ENCODE data around the gene AGBL4. TPM values are rescaled to one million over a fixed set of nuclear protein-coding genes. Genes with fewer than 3 reads are reported as not detected.

The AGBL4 gene
- total RNA-seq, 3 donors from 2014 or later, result 0.46 to 0.57 TPM; not detected in 1

DNA sequence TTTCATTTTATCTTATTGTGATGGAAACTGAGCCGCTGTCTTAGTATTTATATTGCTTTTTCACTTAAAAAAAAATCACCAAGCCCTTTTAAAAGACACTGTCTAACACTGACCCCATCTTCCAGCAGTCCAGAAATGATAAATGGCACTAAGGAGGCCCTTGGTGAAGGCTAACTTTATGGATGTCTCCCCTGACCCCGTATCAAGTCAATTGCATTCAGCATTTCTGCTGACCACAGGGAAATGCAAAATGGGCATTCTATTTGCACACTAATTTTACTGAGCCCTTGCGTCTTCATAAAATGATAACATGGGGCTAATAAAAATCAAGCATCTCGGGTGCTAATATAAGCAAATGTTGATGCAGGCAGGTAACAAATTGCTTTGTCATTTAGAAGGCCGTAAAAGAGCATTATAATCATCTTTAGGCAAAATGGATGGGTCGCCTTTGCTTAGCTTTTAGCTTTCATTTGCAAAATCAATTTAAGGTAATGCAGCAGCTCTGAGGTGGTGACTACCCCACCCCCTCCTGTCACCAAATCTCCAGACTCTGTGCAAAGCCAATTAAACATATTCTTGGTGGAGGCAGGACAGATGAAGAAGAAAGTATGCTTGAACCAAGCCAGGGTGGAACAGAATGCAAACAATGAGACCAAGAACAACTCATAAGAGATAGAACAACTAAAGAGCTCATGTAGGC lies 1357.9 kb downstream of the AGBL4 start:
- ATAC-seq, result no peak
- H3K9me3 ChIP-seq, result no peaks in the 10 kb centered on the region
- TF ChIP-seq, protein P1, sequence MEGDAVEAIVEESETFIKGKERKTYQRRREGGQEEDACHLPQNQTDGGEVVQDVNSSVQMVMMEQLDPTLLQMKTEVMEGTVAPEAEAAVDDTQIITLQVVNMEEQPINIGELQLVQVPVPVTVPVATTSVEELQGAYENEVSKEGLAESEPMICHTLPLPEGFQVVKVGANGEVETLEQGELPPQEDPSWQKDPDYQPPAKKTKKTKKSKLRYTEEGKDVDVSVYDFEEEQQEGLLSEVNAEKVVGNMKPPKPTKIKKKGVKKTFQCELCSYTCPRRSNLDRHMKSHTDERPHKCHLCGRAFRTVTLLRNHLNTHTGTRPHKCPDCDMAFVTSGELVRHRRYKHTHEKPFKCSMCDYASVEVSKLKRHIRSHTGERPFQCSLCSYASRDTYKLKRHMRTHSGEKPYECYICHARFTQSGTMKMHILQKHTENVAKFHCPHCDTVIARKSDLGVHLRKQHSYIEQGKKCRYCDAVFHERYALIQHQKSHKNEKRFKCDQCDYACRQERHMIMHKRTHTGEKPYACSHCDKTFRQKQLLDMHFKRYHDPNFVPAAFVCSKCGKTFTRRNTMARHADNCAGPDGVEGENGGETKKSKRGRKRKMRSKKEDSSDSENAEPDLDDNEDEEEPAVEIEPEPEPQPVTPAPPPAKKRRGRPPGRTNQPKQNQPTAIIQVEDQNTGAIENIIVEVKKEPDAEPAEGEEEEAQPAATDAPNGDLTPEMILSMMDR (IDR thresholded peaks at IDR 0.05), result no peak

DNA sequence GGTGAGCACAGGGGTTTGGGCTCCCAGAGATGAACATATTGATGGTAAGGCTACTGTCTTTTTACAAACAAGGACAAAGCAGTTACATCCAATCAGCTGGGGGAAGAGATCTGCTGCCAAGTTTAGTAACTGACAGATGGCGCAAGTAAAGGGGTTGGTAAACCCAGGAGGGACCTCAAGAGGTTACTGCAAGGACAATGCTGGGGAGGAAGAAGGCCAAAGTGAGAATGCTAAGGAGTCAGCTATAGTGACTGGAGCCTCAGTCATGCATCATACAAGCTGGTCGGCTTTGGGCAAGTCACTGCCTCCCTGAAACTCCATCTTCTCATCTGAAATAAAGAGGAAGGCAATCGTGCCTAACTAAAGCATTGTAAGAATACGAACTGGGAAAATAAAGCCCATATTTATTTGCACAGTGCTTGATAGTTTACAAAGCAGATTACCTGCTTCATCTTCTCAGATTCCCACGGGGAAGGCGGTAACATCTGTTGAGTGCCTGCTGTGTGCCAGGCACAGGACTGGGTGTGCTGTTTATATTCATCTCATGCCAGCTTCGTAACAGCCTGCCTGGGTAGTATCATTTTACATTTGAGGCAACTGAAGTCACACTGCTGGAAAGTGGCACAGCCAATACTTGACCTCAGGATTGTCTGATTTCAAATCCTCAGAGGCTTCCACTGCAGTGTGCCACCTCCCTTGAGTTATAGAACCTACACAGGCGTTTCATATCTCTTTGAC lies 1361.9 kb downstream of the AGBL4 start:
- H3K4me3 ChIP-seq, result no peak overlapping the region
- DNase-seq (no peak), ATAC-seq (no peak)
- H3K9me3 ChIP-seq, result no peaks in the 10 kb centered on the region
- H3K36me3 ChIP-seq (ENCODE audit: low read depth), result no peaks in the 10 kb centered on the region
- TF ChIP-seq, protein P1 (IDR thresholded peaks at IDR 0.05), result no peak
- H3K4me1 ChIP-seq (ENCODE audit: low read depth), result no peaks in the 10 kb centered on the region
- intact Hi-C loops (cut with DNase I, micrococcal nuclease), result no loop called here

More for the DNA sequence above, 1357.9 kb downstream of the AGBL4 start:
- DNase-seq, result no peak
- no peaks in the 10 kb centered on the region for H3K36me3 ChIP-seq (ENCODE audit: low read depth)
- intact Hi-C loops (cut with DNase I, micrococcal nuclease), result no loop called here
- no peak overlapping the region for H3K4me3 ChIP-seq
- H3K4me1 ChIP-seq (ENCODE audit: low read depth), result no peaks in the 10 kb centered on the region

DNA sequence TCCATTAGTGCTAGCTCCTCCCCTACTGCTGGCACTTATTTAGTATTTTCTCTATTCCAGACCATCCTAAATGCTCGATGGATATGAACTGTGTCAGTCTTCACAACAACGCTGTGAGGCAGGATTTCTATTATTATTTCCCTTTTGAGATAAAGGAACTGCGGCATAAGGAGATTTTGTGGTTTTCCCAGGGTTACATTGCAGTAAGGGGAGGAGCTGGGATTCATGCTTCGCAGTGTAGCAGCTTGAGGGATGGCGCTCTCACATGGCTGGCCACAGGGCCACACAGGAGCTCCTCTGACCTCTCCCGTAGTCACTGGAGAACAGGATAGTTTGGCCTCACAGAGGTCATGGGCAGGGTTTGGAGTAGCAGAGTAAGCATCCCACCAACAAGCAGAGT lies 1364.0 kb downstream of the AGBL4 start:
- TF ChIP-seq, protein P1 (IDR thresholded peaks at IDR 0.05), result no peak
- no peak overlapping the region for H3K4me3 ChIP-seq
- H3K36me3 ChIP-seq (ENCODE audit: low read depth), result no peaks in the 10 kb centered on the region
- no peaks in the 10 kb centered on the region for H3K4me1 ChIP-seq (ENCODE audit: low read depth)
- no peaks in the 10 kb centered on the region for H3K9me3 ChIP-seq
- DNase-seq (no peak), ATAC-seq (no peak)
- intact Hi-C loops (cut with DNase I, micrococcal nuclease), result no loop called here

DNA sequence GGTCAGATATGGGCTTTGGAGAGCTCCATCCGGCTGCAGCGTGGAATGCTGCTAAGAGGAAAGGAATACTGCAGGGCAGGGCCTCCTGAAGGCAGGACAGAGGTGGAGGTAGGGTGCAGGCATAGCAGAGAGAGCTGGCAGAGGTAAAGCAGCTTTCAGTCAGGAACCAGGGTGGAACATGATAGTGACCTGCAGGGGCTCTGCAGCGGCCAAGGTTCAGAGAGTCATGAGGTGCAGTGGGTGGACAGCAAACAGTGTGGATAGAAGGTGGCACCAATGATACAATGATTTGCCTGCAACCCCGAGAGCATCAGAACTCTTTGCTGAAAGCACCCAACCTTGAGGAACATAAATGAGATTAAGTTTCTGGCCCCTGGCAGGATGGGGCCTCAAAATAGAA lies 1366.3 kb downstream of the AGBL4 start:
- TF ChIP-seq, protein P1 (IDR thresholded peaks at IDR 0.05), result no peak
- DNase-seq (no peak), ATAC-seq (no peak)
- no peak overlapping the region for H3K4me3 ChIP-seq
- H3K9me3 ChIP-seq, result no peaks in the 10 kb centered on the region
- H3K36me3 ChIP-seq (ENCODE audit: low read depth), result no peaks in the 10 kb centered on the region
- H3K4me1 ChIP-seq (ENCODE audit: low read depth), result no peaks in the 10 kb centered on the region
- intact Hi-C loops (cut with DNase I, micrococcal nuclease), result no loop called here

DNA sequence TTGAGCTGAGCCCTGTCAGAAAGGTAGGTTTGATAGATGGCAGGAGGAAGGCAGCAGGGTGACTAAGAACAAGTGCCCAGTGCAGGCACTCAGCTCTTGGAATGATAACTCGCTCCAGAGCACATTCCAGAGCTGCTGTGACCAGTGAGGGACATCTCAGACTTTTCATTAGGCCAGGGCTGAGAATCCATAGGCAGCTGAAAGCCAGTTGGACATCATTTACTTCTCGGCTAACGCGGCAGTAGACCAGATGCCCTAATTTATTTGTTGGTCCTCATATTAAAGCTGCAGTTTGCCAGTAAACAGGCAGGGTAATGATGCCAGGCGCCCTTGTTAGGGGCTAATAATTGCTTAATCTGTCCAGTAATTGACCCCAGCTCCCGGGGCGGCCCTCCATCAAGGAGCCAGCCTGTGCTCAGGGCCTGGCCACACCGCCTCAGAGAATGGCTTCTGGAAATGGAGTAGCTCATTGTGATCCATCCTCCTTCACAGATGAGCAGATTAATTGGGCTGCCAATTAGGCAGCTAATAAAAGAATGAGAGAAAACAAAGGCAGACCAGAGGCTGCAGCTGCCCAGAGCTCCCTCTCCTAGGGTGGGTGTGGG lies 1369.0 kb downstream of the AGBL4 start:
- ATAC-seq (no peak), DNase-seq (no peak)
- intact Hi-C loops (cut with DNase I, micrococcal nuclease), result no loop called here
- no peaks in the 10 kb centered on the region for H3K4me1 ChIP-seq (ENCODE audit: low read depth)
- H3K36me3 ChIP-seq (ENCODE audit: low read depth), result no peaks in the 10 kb centered on the region
- H3K9me3 ChIP-seq, result no peaks in the 10 kb centered on the region
- H3K4me3 ChIP-seq, result no peak overlapping the region
- TF ChIP-seq, protein P1 (IDR thresholded peaks at IDR 0.05), result no peak
